Fibroblast of lung (primary cell): ENCODE results near the gene MYO1E.

Experiments
- CTCF ChIP-seq, 2 donors: IDR thresholded peaks in 1 of 2; conservative IDR thresholded peaks in 1 of 2; 1 replicate in 1 of 2; 2 replicates in 1 of 2; pipeline ENCODE4 v1.5.1; 2011 to 2012; ENCODE audit warnings: low read length in 2 of 2, control low read depth in 1 of 2, inconsistent platforms in 1 of 2, low read depth in 1 of 2, mild to moderate bottlenecking in 1 of 2
- EZH2 ChIP-seq: IDR thresholded peaks from 2 replicates; pipeline ENCODE4 v1.5.1; 2012; ENCODE audit warnings: low read length, control low read depth, mild to moderate bottlenecking; ENCODE audit errors: missing control alignments

DNA sequence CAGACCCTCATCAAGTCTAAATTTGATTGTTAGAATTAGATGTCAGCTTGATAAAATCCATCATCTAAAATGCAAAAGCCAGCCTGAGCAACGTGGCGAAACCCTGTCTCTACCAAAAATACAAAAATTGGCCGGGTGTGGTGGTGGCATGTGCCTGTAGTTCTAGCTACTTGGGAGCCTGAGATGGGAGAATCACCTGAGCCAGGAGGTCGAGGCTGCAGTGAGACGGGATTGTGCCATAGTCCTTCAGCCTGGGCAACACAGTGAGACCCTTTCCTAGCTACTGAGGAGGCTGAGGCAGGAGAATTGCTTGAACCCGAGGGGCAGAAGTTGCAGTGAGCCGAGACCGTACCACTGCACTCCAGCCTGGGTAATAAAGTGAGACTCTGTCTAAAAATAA lies 69.5 kb downstream of the MYO1E start:
- TF ChIP-seq CTCF (conservative IDR thresholded peaks at IDR 0.05 in 1 of 2, IDR thresholded peaks at IDR 0.05 in 1 of 2; ENCODE audit: low read depth in 1 of 2, low read length in 2 of 2) (no peak), EZH2 (no peak)
